HG02973 (cell line): ENCODE data around the gene IL1B.

Source experiments
- ATAC-seq: cut with Tn5 transposase; IDR thresholded peaks from one replicate; pipeline ENCODE4 v1.9.1; 2021; ENCODE audit warnings: moderate library complexity; ENCODE audit not compliant: unreplicated experiment

The IL1B gene

GRCh38 chr2:112836695-112837117 lies at the start of gene IL1B:
Gene IL1B, minus strand, starts transcription at chr2:112836779. Its CDS starts 550 bp downstream, at chr2:112836229.
- ATAC-seq, result no peak

DNA sequence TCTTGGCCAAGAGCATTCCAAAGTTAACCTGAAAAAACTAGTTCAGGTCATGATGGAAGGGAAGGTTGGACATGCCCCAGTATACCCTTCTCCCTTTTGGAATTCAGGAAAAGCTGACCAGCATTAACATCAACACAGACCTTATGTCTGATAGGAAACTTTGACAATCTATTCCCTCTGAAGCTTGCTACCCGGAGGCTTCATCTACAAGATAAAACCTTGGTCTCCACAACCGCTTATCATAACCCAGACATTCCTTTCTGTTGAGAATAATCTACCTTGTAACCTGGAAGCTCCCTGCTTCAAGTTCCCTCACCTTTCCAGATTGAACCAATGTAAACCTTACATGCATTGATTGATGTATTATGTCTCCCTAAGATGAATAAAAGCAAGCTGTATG lies 49.7 kb upstream of the IL1B start:
- no peak for ATAC-seq

DNA sequence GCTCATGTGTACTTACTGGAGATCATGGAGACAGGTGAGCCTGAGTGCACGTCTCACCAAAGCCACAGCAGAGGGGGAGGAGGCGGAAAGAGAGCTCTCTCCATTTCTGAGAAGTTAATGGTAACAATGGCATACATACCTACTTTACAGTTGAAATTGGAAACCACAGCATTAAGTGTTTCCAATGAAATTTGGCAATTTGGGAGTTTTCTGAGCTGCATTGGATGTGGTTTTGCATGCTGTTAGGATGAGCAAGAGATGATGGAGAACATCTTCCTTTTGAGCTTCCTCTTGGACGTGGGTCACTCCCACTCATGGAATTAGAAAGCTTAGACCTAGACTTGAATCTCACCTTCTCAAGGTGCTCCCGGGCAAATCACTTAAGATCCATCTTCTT lies 48.9 kb upstream of the IL1B start:
- ATAC-seq, result no peak

- ATAC-seq, result peak; percentile 44
Measured at GRCh38 chr2:112884869-112885505, 48.4 kb upstream of the IL1B start.

- ATAC-seq, result no peak
Measured at GRCh38 chr2:112883669-112884068, 47.1 kb upstream of the IL1B start.

DNA sequence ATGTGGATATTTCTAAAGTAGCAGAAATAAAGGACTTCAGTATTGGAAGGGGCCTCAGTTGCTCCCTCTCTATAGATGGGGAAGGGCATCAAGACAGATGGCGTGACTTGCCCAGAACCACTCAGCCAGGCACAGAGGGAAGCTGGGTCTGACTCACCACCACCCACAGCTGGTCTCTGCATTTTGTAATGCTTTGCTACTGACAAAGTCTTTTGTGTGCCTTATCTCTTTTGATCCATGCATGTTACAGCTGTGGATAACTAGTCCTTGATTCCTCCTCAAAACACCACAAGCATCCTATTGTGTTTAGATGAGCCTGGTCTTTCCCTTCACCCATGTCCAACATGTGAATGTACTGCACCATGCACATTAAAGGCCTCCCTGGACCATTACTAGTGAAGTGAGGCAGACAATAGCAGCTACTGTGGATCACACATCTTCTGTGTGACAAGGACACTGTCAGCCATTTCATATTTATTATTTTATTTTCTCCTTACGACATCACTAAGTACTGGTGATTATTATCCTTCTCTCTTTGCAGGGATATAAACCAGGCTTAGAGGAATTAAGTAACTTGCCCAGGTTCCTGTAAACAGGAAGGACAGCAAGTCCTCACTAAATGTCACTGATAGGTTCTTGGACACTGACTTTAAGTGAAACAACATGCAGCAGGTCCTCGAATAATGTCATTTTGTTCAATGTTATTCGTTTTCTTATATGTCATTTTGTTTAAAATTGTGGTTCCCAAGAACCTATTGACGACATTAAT lies 44.8 kb upstream of the IL1B start:
- peak; percentile 72 for ATAC-seq

DNA sequence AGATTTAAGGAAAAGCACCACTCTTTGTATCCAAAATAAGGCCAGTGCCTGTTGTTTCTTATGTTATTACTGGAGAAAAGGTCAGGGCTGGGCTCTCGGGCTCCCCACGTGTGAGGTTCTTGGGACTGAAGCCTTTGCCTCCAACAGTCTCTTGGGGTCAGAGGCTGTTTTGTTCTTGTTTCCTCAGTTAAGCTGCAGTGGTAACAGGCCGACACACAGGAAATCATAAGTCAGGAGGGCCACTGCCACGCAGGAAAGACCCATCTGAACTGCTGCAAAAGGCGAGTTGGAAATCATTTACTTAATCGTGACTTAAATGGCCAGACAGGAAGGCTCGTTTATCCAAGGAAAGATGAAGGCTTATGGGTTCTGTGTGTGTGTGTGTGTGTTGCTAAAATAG lies 44.1 kb upstream of the IL1B start:
- no peak for ATAC-seq

GRCh38 chr2:112880091-112880531 lies 43.5 kb upstream of the IL1B start:
- ATAC-seq, result no peak

DNA sequence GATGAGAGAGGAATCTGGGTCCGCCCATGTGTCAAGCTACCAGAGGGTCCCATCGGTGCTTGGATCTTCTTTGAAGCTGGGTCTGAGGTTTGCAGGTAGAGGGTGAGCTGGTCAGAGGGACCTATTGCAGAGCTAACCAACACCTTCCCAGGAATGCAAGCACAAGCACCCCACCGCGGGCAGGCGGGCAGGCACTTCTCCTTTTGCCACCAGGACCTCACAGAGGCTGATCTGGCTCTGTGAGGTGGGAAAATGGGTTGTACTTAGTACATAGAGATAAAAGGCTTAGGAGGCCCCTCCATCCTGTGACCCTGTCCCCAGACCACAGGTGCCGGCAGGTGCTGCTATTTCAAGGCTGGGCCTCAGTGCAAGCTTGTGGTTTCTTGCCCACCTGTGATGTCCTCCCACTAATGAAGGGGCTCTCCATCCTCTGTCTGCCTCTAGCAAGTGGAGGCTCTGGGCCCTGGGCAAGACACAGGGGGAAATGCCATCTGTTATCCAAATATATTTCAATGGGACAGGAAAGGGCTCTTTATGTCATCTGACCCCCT lies 43.0 kb upstream of the IL1B start:
- ATAC-seq, result no peak

DNA sequence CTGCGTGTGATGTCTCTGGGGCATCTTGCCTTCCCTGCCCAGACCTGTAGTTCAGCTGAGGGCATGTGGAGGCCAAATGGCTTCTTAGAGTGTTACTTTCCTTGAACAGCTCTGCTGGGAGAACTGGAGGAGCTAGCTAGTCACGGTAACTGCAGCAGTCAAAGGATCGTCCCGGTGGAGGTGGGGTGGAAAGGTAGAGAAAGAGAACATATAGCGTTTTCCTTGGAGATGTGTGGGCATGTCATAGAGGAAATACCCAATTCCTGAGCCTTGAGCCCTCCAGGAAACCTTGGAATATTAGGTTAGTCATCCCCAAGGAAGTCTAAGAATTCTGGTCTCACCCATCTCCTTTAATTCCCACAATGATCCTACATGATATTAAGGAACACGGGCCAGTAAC lies 40.8 kb upstream of the IL1B start:
- ATAC-seq, result no peak

GRCh38 chr2:112876971-112877361 lies 40.4 kb upstream of the IL1B start:
- ATAC-seq, result no peak

DNA sequence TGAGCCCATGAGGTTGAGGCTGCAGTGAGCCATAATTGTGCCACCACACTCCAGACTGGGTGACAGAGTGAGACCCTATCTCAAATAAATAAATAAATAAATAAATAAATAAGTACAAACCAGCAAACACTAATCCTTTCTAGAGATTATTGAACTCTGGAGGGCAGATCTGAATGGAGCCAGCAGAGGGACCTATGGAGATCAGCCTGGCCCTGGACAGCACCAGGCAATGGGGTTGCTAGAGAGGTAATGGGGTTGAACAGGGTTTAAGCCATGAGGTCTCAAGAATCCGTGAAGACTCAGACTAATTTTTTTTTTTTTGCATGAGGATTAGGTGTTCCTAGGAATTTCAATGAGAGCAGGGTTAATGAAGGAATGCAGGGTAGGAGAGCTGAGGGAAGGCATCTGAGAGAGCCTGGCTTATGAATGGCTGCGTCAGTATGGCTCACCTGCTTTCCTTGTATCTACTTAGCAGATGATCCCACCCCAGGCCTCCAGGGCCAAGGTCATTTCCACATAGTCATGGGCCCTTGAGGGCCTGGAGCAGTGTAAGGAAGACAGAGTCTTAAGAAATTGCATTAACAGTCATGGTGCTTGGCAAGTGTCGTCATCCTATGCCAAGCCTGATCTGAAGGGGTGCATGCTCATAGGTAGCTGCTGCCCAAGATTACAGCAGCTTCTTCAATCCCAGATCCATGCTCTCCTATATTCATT lies 39.8 kb upstream of the IL1B start:
- ATAC-seq, result no peak

DNA sequence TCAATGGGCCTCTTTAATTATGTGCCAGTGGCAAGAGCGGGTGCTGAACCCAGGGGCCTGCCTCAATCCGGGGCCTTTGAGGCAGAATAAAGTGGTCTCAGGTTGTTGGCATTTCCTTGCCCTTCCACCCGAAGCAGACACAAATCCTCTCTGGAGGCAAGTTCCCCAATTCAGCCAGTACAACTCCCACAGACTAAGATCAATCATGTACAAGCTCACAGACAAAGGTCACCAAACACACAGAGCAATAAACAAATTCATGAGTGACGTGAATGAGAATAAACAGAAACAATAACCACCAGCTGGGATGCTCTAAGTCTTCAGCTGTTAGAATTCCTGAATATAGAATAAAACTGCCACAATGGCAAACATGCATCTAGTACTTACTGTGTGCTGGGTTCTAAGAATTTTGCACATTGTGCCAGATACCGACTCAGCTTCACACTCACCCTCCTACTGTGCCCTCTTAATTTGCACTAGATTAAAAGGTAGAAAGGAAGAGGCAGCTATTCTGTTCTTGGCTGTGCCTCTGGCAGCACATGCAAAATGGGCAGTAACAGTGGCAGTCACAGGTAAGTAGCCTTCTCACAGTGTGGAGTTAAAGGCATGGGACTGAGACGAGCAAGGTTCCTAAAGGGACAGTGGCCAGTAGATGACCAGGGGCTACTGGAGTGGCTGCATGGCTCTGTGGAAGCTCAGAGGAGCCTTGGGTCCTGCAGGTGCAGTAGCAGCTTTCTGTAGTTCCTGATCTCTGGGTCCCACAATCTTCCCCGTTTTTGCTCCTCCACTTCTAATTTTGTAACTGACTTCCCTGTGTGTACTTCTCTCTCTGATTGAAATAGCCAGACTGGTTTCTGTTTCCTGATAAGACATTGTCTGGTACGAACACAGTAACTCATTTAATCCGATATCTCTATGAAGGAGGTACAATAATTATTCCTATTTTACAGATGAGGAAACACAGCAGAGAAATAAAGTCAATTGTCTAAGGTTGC lies 34.6 kb upstream of the IL1B start:
- ATAC-seq, result no peak

GRCh38 chr2:112869258-112869842 lies 32.8 kb upstream of the IL1B start:
- ATAC-seq, result no peak

- no peak for ATAC-seq
Measured at GRCh38 chr2:112867701-112868631, 31.4 kb upstream of the IL1B start.

DNA sequence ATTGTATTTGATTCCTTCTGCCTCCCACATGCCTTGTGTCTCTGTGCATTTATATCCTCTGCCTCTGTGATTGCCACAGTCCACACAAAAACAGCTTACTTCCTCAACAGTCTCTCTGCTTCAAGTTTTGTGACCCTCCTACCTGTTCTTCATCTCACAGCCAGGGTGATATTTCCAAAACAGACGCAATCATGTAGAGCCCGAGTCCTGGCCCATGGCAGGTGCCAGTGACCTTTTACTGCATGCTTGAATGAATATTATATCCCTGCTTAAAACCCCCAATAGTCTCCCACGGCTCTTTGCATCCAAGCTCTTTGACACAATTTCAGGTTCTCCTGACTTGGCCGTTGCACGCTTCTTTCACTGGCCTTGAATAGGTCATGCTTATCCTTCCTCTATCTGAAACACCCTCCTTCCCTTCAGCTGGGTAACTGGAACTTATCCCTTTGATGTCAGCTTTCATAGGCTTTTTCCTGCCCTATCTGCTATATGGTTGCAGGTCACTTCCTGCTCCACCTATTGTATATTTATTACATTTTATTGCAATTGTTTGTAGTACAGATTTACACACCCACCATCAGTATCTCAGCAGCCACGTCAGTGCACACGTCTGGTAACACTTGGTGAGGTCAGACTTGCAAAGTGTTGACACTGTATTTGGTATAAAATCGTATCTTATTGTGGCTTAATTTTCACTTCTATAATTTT lies 29.7 kb upstream of the IL1B start:
- ATAC-seq, result no peak

DNA sequence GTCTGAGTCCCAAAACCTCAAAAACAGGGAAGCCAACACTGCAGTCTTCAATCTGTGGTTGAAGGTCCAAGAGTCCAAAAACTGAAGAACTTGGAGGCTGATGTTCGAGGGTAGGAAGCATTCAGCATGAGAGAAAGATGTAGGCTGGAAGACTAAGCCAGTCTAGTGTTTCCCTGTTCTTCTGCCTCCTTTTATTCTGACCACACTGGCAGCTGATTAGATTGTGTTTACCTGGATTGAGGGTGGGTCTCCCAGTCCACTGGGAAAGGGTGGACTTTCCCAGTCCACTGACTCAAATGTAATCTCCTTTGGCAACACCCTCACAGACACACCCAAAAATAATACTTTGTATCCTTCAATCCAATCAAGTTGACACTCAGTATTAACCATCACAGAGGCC lies 27.5 kb upstream of the IL1B start:
- ATAC-seq, result no peak
